Central memory CD8-positive, alpha-beta T cell (primary cell): ENCODE results near the gene FXR2.
"Not testable (repeated sequence)": the region's sequence is repeated elsewhere in the genome, so short reads cannot be mapped to it uniquely, and the experiment has no call there.

Source experiments
- ATAC-seq: fragments of 150-1000 bp; cut with Tn5 transposase; replicated peaks from 2 replicates; pipeline ENCODE4 v1.10.0; 2022; ENCODE audit warnings: mild to moderate bottlenecking, moderate FRiP score, moderate number of reproducible peaks; ENCODE audit not compliant: poor library complexity, severe bottlenecking; ENCODE audit errors: extremely low read depth
- DNase-seq, 2 donors: peaks; one replicate each; pipeline ENCODE4 v3.0.0; 2021; ENCODE audit warnings: low spot score in 2 of 2
- H3K27ac Mint-ChIP-seq: one replicate; pipeline ENCODE4 v1.8.0; 2022; ENCODE audit warnings: low read depth, mild to moderate bottlenecking, moderate library complexity, mixed read lengths
- H3K27me3 Mint-ChIP-seq: one replicate; pipeline ENCODE4 v1.8.0; 2022; ENCODE audit warnings: mixed read lengths
- H3K36me3 Mint-ChIP-seq: one replicate; pipeline ENCODE4 v1.8.0; 2022; ENCODE audit warnings: mild to moderate bottlenecking, moderate library complexity, mixed read lengths; ENCODE audit not compliant: insufficient read depth
- H3K4me1 Mint-ChIP-seq: one replicate; pipeline ENCODE4 v1.8.0; 2022; ENCODE audit warnings: mixed read lengths
- H3K4me3 Mint-ChIP-seq: one replicate; pipeline ENCODE4 v1.8.0; 2022; ENCODE audit warnings: mild to moderate bottlenecking, moderate library complexity, mixed read lengths
- H3K9me3 Mint-ChIP-seq: one replicate; pipeline ENCODE4 v1.8.0; 2022; ENCODE audit warnings: mixed read lengths

FXR2 gene

GRCh38 chr17:7623661-7624060 lies 9.0 kb upstream of the FXR2 start:
- Mint-ChIP-seq H3K4me3 (no peak overlapping the region), H3K9me3 (no peaks in the 10 kb centered on the region), H3K4me1 (peaks cover 18% of the 10 kb centered on the region), H3K27me3 (no peaks in the 10 kb centered on the region), H3K36me3 (no peaks in the 10 kb centered on the region), H3K27ac (no peak overlapping the region)
- no peak for DNase-seq
- ATAC-seq = no peak

- Mint-ChIP-seq H3K4me3 (no peak overlapping the region), H3K36me3 (no peaks in the 10 kb centered on the region), H3K4me1 (no peaks in the 10 kb centered on the region), H3K27ac (no peak overlapping the region), H3K27me3 (no peaks in the 10 kb centered on the region), H3K9me3 (no peaks in the 10 kb centered on the region)
- DNase-seq = no peak
- ATAC-seq = no peak
Measured at GRCh38 chr17:7620835-7621234, 6.1 kb upstream of the FXR2 start.

GRCh38 chr17:7618608-7619007 lies 3.9 kb upstream of the FXR2 start:
- H3K27ac Mint-ChIP-seq = no peak overlapping the region

GRCh38 chr17:7615265-7615747 lies 609 bp upstream of the FXR2 start:
- ATAC-seq (peak; percentile 41), DNase-seq (no peak)
- peaks cover 10% of the 10 kb centered on the region for H3K36me3 Mint-ChIP-seq
- peaks cover 37% of the 10 kb centered on the region for H3K4me1 Mint-ChIP-seq
- H3K27me3 Mint-ChIP-seq = no peaks in the 10 kb centered on the region
- no peaks in the 10 kb centered on the region for H3K9me3 Mint-ChIP-seq
- H3K4me3 Mint-ChIP-seq = peak overlapping the region; percentile 89
- H3K27ac Mint-ChIP-seq = peak overlapping the region; percentile 87

More at GRCh38 chr17:7618608-7619007, 3.9 kb upstream of the FXR2 start:
- peaks cover 5% of the 10 kb centered on the region for H3K4me1 Mint-ChIP-seq
- no peak overlapping the region for H3K4me3 Mint-ChIP-seq
- no peak for ATAC-seq
- H3K27me3 Mint-ChIP-seq = no peaks in the 10 kb centered on the region
- peaks cover 8% of the 10 kb centered on the region for H3K36me3 Mint-ChIP-seq
- DNase-seq = no peak
- H3K9me3 Mint-ChIP-seq = no peaks in the 10 kb centered on the region

GRCh38 chr17:7613769-7614424 lies 800 bp downstream of the FXR2 start:
- Mint-ChIP-seq H3K4me1 (peaks cover 46% of the 10 kb centered on the region), H3K4me3 (peak overlapping the region; percentile 89), H3K36me3 (peaks cover 10% of the 10 kb centered on the region), H3K27ac (peak overlapping the region; percentile 78), H3K9me3 (no peaks in the 10 kb centered on the region), H3K27me3 (no peaks in the 10 kb centered on the region)
- ATAC-seq (no peak), DNase-seq (no peak)

- DNase-seq (no peak), ATAC-seq (no peak)
- peak overlapping the region; percentile 89 for H3K4me3 Mint-ChIP-seq
- peak overlapping the region; percentile 78 for H3K27ac Mint-ChIP-seq
- H3K9me3 Mint-ChIP-seq = no peaks in the 10 kb centered on the region
- no peaks in the 10 kb centered on the region for H3K27me3 Mint-ChIP-seq
- H3K4me1 Mint-ChIP-seq = peaks cover 46% of the 10 kb centered on the region
- peaks cover 11% of the 10 kb centered on the region for H3K36me3 Mint-ChIP-seq
Measured at GRCh38 chr17:7612294-7612640, 2.4 kb downstream of the FXR2 start.

- Mint-ChIP-seq H3K9me3 (no peaks in the 10 kb centered on the region), H3K4me3 (peak overlapping the region; percentile 89), H3K27ac (peak overlapping the region; percentile 78), H3K4me1 (peaks cover 46% of the 10 kb centered on the region), H3K27me3 (no peaks in the 10 kb centered on the region), H3K36me3 (peaks cover 12% of the 10 kb centered on the region)
- ATAC-seq (no peak), DNase-seq (no peak)
Measured at GRCh38 chr17:7611635-7612293, 2.9 kb downstream of the FXR2 start.

- DNase-seq (no peak), ATAC-seq (no peak)
- H3K9me3 Mint-ChIP-seq = no peaks in the 10 kb centered on the region
- peaks cover 15% of the 10 kb centered on the region for H3K36me3 Mint-ChIP-seq
- H3K27ac Mint-ChIP-seq = no peak overlapping the region
- H3K27me3 Mint-ChIP-seq = no peaks in the 10 kb centered on the region
- H3K4me3 Mint-ChIP-seq = no peak overlapping the region
- peaks cover 56% of the 10 kb centered on the region for H3K4me1 Mint-ChIP-seq
Measured at GRCh38 chr17:7610641-7611040, 4.1 kb downstream of the FXR2 start.

GRCh38 chr17:7606280-7606679 lies 8.4 kb downstream of the FXR2 start:
- no peak for DNase-seq
- peaks cover 28% of the 10 kb centered on the region for H3K4me1 Mint-ChIP-seq
- H3K27ac Mint-ChIP-seq = no peak overlapping the region
- no peaks in the 10 kb centered on the region for H3K9me3 Mint-ChIP-seq
- peaks cover 38% of the 10 kb centered on the region for H3K36me3 Mint-ChIP-seq
- no peak for ATAC-seq
- H3K27me3 Mint-ChIP-seq = no peaks in the 10 kb centered on the region
- no peak overlapping the region for H3K4me3 Mint-ChIP-seq

GRCh38 chr17:7597561-7597960 lies 17.1 kb downstream of the FXR2 start:
- DNase-seq, H3K4me3 Mint-ChIP-seq, H3K4me1 Mint-ChIP-seq, ATAC-seq, H3K9me3 Mint-ChIP-seq, H3K27me3 Mint-ChIP-seq, H3K27ac Mint-ChIP-seq: not testable (repeated sequence)
- peaks cover 83% of the 10 kb centered on the region for H3K36me3 Mint-ChIP-seq

- no peak overlapping the region for H3K4me3 Mint-ChIP-seq
- ATAC-seq = no peak
- H3K27me3 Mint-ChIP-seq = no peaks in the 10 kb centered on the region
- no peak for DNase-seq
- no peak overlapping the region for H3K27ac Mint-ChIP-seq
- peaks cover 49% of the 10 kb centered on the region for H3K36me3 Mint-ChIP-seq
- no peaks in the 10 kb centered on the region for H3K9me3 Mint-ChIP-seq
- no peaks in the 10 kb centered on the region for H3K4me1 Mint-ChIP-seq
Measured at GRCh38 chr17:7593296-7593695, 21.4 kb downstream of the FXR2 start.

- no peaks in the 10 kb centered on the region for H3K9me3 Mint-ChIP-seq
- H3K27me3 Mint-ChIP-seq = no peaks in the 10 kb centered on the region
- DNase-seq = no peak
- peaks cover 1% of the 10 kb centered on the region for H3K4me1 Mint-ChIP-seq
- no peak for ATAC-seq
- no peak overlapping the region for H3K27ac Mint-ChIP-seq
- H3K36me3 Mint-ChIP-seq = peaks cover 47% of the 10 kb centered on the region
- H3K4me3 Mint-ChIP-seq = no peak overlapping the region
Measured at GRCh38 chr17:7592422-7593021, 22.2 kb downstream of the FXR2 start.

- DNase-seq (no peak), ATAC-seq (no peak)
- H3K4me3 Mint-ChIP-seq = no peak overlapping the region
- H3K4me1 Mint-ChIP-seq = peaks cover 7% of the 10 kb centered on the region
- H3K27ac Mint-ChIP-seq = no peak overlapping the region
- H3K9me3 Mint-ChIP-seq = no peaks in the 10 kb centered on the region
- no peaks in the 10 kb centered on the region for H3K27me3 Mint-ChIP-seq
- H3K36me3 Mint-ChIP-seq = peaks cover 43% of the 10 kb centered on the region
Measured at GRCh38 chr17:7591596-7591995, 23.1 kb downstream of the FXR2 start.
